ENCODE results near the gene SESN2. TPM values are rescaled to one million over a fixed set of nuclear protein-coding genes. Genes with fewer than 3 reads are reported as not detected.

The SESN2 gene
- total RNA-seq, 2 donors from 2014 or later, result 12.3 to 15.2 TPM

DNA sequence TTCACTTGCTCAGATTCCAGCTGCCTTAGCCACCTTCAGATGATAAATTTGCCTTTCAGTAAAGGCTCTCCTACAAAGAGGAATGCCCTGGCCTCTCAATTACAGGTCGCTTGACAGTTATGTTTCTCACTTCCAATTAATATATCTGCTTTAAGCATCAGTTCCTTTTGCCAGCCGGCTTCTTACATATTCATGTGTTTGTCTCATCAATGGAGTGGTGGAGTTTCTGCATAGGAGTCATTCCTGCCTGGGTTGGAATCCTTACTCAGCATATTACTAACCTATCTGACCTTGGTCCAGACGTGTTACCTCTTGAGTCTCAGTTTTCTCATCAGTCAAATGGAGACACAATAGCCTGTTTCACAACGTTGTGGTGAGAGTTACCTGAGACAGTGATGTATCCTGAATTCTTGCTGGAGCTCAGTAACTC is 9.4 kb upstream of the SESN2 start:
- 78 to 100% methylated on average over 3 to 4 of the region's 4 CpGs for WGBS, 2 experiments (ENCODE audit: insufficient coverage in 1 of 2, insufficient read length in 1 of 2)
- DNase-seq, result no peak
- Histone ChIP-seq H3K36me3 (ENCODE audit: control insufficient read depth, insufficient read depth, low read length) (no peaks in the 10 kb centered on the region), H3K9me3 (ENCODE audit: control insufficient read depth, low read length) (no peaks in the 10 kb centered on the region), H3K4me1 (ENCODE audit: control insufficient read depth, insufficient read depth, low read length) (peaks cover 7% of the 10 kb centered on the region), H3K4me3 (ENCODE audit: low read length) (no peak overlapping the region), H3K9ac (ENCODE audit: extremely low read depth, low read length, poor library complexity, severe bottlenecking) (no peak overlapping the region), H3K27me3 (ENCODE audit: control insufficient read depth, insufficient read depth, low read length, poor library complexity, severe bottlenecking) (no peaks in the 10 kb centered on the region), H3K27ac (ENCODE audit: low read depth, low read length) (no peak overlapping the region)
- Mint-ChIP-seq H3K27me3 (ENCODE audit: insufficient read depth) (peaks cover 4% of the 10 kb centered on the region), H3K4me3 (no peak overlapping the region), H3K9me3 (no peaks in the 10 kb centered on the region), H3K4me1 (peaks cover 18% of the 10 kb centered on the region), H3K27ac (no peak overlapping the region), H3K36me3 (ENCODE audit: low read depth) (peaks cover 1% of the 10 kb centered on the region)
- TF ChIP-seq, protein P1, sequence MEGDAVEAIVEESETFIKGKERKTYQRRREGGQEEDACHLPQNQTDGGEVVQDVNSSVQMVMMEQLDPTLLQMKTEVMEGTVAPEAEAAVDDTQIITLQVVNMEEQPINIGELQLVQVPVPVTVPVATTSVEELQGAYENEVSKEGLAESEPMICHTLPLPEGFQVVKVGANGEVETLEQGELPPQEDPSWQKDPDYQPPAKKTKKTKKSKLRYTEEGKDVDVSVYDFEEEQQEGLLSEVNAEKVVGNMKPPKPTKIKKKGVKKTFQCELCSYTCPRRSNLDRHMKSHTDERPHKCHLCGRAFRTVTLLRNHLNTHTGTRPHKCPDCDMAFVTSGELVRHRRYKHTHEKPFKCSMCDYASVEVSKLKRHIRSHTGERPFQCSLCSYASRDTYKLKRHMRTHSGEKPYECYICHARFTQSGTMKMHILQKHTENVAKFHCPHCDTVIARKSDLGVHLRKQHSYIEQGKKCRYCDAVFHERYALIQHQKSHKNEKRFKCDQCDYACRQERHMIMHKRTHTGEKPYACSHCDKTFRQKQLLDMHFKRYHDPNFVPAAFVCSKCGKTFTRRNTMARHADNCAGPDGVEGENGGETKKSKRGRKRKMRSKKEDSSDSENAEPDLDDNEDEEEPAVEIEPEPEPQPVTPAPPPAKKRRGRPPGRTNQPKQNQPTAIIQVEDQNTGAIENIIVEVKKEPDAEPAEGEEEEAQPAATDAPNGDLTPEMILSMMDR (conservative IDR thresholded peaks at IDR 0.05), result no peak

DNA sequence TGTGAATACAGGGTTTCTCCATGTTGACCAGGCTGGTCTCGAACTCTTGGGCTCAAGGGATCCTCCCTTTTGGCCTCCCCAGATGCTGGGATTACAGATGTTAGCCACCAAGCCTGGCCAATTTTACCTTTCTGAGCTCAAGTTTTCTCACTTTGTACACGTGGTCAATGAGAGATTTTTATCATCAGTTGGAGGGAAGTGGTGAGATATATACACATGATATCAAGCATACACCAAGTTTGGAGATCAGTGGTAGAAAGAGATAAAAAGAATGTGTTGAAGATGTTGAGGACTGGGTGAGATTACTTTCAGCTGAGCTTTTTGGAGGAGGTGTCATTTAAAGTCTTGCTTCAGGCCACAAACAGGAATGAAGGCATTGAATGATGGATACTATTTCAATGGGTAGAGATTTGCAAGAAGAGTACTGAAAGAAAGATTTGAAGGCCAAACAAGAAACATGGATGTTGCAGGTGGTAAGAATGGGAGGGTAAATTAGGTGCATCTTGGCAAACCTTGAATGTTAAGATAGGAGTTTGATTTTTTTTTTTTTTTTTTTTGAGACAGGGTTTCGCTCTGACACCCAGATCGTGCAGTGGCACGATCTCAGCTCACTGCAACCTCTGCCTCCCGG is 3.0 kb upstream of the SESN2 start:
- H3K4me3 Mint-ChIP-seq, result no peak overlapping the region
- Histone ChIP-seq H3K27ac (ENCODE audit: low read depth, low read length) (no peak overlapping the region), H3K27me3 (ENCODE audit: control insufficient read depth, insufficient read depth, low read length, poor library complexity, severe bottlenecking) (no peaks in the 10 kb centered on the region), H3K36me3 (ENCODE audit: control insufficient read depth, insufficient read depth, low read length) (no peaks in the 10 kb centered on the region), H3K9me3 (ENCODE audit: control insufficient read depth, low read length) (no peaks in the 10 kb centered on the region), H3K4me3 (ENCODE audit: low read length) (no peak overlapping the region), H3K4me1 (ENCODE audit: control insufficient read depth, insufficient read depth, low read length) (no peaks in the 10 kb centered on the region), H3K9ac (ENCODE audit: extremely low read depth, low read length, poor library complexity, severe bottlenecking) (no peak overlapping the region)
- WGBS, 2 experiments (ENCODE audit: insufficient coverage in 1 of 2, insufficient read length in 1 of 2), result 91 to 94% methylated on average over 1 to 6 of the region's 6 CpGs
- no peak for DNase-seq
- peaks cover 13% of the 10 kb centered on the region for H3K4me1 Mint-ChIP-seq
- TF ChIP-seq, protein P1 (conservative IDR thresholded peaks at IDR 0.05), result no peak
- no peaks in the 10 kb centered on the region for H3K9me3 Mint-ChIP-seq
- H3K27me3 Mint-ChIP-seq (ENCODE audit: insufficient read depth), result peaks cover 4% of the 10 kb centered on the region
- H3K27ac Mint-ChIP-seq, result no peak overlapping the region
- H3K36me3 Mint-ChIP-seq (ENCODE audit: low read depth), result no peaks in the 10 kb centered on the region

DNA sequence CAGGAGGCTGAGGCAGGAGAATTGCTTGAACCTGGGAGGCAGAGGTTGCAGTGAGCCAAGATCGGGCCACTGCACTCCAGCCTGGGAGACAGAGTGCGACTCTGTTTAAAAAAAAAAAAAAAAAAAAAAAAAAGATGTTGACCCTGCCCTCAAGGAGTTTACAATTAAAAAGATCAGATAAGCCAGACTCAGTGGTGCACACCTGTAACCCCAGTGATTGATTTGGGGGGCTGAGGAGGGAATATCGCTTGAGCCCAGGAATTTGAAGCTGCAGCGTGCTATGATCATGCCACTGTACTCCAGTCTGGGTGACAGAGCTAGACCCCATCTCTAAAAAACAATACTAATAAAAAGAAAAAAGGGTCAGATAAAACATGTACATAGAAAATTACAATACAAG is 1.6 kb upstream of the SESN2 start:
- 85 to 92% methylated on average over 2 to 4 of the region's 4 CpGs for WGBS, 2 experiments (ENCODE audit: insufficient coverage in 1 of 2, insufficient read length in 1 of 2)
- Histone ChIP-seq H3K4me1 (ENCODE audit: control insufficient read depth, insufficient read depth, low read length) (no peaks in the 10 kb centered on the region), H3K4me3 (ENCODE audit: low read length) (no peak overlapping the region), H3K9ac (ENCODE audit: extremely low read depth, low read length, poor library complexity, severe bottlenecking) (no peak overlapping the region), H3K27ac (ENCODE audit: low read depth, low read length) (no peak overlapping the region), H3K36me3 (ENCODE audit: control insufficient read depth, insufficient read depth, low read length) (no peaks in the 10 kb centered on the region), H3K27me3 (ENCODE audit: control insufficient read depth, insufficient read depth, low read length, poor library complexity, severe bottlenecking) (no peaks in the 10 kb centered on the region), H3K9me3 (ENCODE audit: control insufficient read depth, low read length) (no peaks in the 10 kb centered on the region)
- H3K36me3 Mint-ChIP-seq (ENCODE audit: low read depth), result no peaks in the 10 kb centered on the region
- no peak overlapping the region for H3K4me3 Mint-ChIP-seq
- H3K9me3 Mint-ChIP-seq, result no peaks in the 10 kb centered on the region
- TF ChIP-seq, protein P1 (conservative IDR thresholded peaks at IDR 0.05), result no peak
- DNase-seq, result no peak
- H3K4me1 Mint-ChIP-seq, result peaks cover 15% of the 10 kb centered on the region
- peaks cover 4% of the 10 kb centered on the region for H3K27me3 Mint-ChIP-seq (ENCODE audit: insufficient read depth)
- H3K27ac Mint-ChIP-seq, result no peak overlapping the region

Measured in endodermal cell (in vitro differentiated cells).